Stimulated activated CD8-positive, alpha-beta memory T cell treated with anti-CD3 and anti-CD28 coated beads, Interleukin-15, amount 100 ng/mL, for 48 hours (primary cell): ENCODE data around the gene IL12B.
"Not testable (repeated sequence)": the region's sequence is repeated elsewhere in the genome, so short reads cannot be mapped to it uniquely, and the experiment has no call there.

Source experiments
- DNase-seq, 2 donors: peaks; one replicate each; pipeline ENCODE4 v3.0.0-alpha.2; 2020; ENCODE audit warnings: low read depth in 2 of 2

The IL12B gene

GRCh38 chr5:159294921-159295320, 35.4 kb downstream of the IL12B start:
- DNase-seq: no peak

GRCh38 chr5:159290741-159291140, 39.5 kb downstream of the IL12B start:
- DNase-seq: no peak

GRCh38 chr5:159286420-159287035, 43.8 kb downstream of the IL12B start:
- DNase-seq: no peak

GRCh38 chr5:159274676-159275075, 55.6 kb downstream of the IL12B start:
- DNase-seq: no peak

- DNase-seq: no peak
Observed at GRCh38 chr5:159273923-159274322, 56.4 kb downstream of the IL12B start.

- no peak for DNase-seq
Observed at GRCh38 chr5:159269723-159270122, 60.6 kb downstream of the IL12B start.

- DNase-seq: not testable (repeated sequence)
Observed at GRCh38 chr5:159266764-159267163, 63.5 kb downstream of the IL12B start.
